Tibial artery (tissue), 4 donors: ENCODE results near the gene CACUL1.

Experiments used
- DNase-seq, 2 donors: peaks; one replicate each; pipeline ENCODE4 v3.0.0-alpha.2; 2019
- H3K27ac ChIP-seq, 2 donors: fragments of 200-600 bp; sonication (generic) in 1 of 2; 1 replicate in 1 of 2; 2 replicates in 1 of 2; pipeline ENCODE4 v1.5.1; 2018 to 2019; ENCODE audit warnings: mild to moderate bottlenecking in 1 of 2
- H3K27me3 ChIP-seq, 2 donors: fragments of 200-600 bp; sonication (generic) in 1 of 2; one replicate each; pipeline versions ENCODE4 v1.5.1 to v1.6.0; 2016 to 2019
- H3K36me3 ChIP-seq, 3 donors: fragments of 200-600 bp; sonication (generic) in 2 of 3; one replicate each; pipeline ENCODE4 v1.5.1; 2016 to 2019; ENCODE audit warnings: mild to moderate bottlenecking in 2 of 3
- H3K4me1 ChIP-seq, 4 donors: fragments of 200-600 bp; sonication (generic) in 2 of 4; 1 replicate in 3 of 4; 2 replicates in 1 of 4; pipeline ENCODE4 v1.5.1; 2016 to 2019
- H3K4me3 ChIP-seq, 2 donors: fragments of 200-600 bp; sonication (generic) in 1 of 2; 1 replicate in 1 of 2; 2 replicates in 1 of 2; pipeline ENCODE4 v1.5.1; 2018 to 2019; ENCODE audit warnings: mild to moderate bottlenecking in 2 of 2
- H3K9me3 ChIP-seq, 3 donors: fragments of 200-600 bp; sonication (generic) in 1 of 3; one replicate each; pipeline ENCODE4 v1.5.1; 2016 to 2019
- intact Hi-C: fragments of 100-400 bp; cut with DNase I; formaldehyde crosslinking; loops from one replicate; pipeline ENCODE4 v1.15.0; 2023; ENCODE audit warnings: low total_unique reads
- TF ChIP-seq, protein P1 (sequence below), 2 experiments: fragments of 200-600 bp in 1 of 2; fragments of 450-650 bp in 1 of 2; IDR thresholded peaks; one replicate each; pipeline ENCODE4 v1.5.1; 2017 to 2019; ENCODE audit warnings: antibody characterized with exemption in 2 of 2, mild to moderate bottlenecking in 1 of 2, moderate library complexity in 1 of 2

Gene CACUL1

DNA sequence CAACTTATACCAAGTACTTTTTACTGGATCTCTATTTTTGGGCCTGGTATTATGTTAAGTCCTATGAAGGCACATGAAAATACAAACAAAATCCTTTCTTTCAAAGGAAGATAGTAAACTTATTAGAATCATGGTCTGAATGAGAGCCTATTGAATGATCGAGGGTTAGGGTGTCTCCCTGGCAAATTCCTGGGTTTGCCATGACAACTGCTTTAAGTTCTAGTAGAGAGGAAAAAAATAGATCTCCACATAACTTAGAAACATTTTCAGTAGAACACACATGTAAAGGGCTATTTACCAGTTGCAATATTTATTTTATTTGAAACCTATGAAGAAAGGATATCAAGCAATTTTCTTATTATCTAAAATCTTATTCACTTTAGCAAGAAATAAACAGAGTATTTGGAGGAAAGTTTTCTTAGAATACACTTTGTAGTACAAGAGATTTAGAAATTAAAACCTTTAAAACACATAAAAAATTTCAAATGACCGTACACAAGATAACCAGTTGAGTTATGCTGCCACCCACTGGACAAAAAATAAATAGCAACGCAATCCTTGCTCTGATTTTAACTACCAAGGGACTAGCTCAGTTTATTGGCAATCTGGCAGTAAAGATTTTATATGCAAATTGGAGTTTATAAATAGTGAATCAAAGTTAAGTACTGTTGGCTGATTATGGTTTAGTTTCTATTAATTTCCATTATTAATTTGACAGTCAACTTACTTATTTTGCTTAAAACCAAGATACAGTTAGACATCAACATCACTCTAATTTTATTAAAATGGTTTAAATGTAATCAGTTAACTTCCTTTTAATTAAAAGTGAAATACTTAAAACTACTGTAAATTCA, 33.9 kb downstream of the CACUL1 start:
- no peak overlapping the region for H3K27ac ChIP-seq
- peaks cover 0 to 5% (median 5%) of the 10 kb centered on the region in 3 donors for H3K36me3 ChIP-seq
- DNase-seq, result peak in 1 of 2 donors; percentile 67
- TF ChIP-seq, protein P1, sequence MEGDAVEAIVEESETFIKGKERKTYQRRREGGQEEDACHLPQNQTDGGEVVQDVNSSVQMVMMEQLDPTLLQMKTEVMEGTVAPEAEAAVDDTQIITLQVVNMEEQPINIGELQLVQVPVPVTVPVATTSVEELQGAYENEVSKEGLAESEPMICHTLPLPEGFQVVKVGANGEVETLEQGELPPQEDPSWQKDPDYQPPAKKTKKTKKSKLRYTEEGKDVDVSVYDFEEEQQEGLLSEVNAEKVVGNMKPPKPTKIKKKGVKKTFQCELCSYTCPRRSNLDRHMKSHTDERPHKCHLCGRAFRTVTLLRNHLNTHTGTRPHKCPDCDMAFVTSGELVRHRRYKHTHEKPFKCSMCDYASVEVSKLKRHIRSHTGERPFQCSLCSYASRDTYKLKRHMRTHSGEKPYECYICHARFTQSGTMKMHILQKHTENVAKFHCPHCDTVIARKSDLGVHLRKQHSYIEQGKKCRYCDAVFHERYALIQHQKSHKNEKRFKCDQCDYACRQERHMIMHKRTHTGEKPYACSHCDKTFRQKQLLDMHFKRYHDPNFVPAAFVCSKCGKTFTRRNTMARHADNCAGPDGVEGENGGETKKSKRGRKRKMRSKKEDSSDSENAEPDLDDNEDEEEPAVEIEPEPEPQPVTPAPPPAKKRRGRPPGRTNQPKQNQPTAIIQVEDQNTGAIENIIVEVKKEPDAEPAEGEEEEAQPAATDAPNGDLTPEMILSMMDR (IDR thresholded peaks at IDR 0.05), result peak; percentile 77 to 79
- no peaks in the 10 kb centered on the region for H3K9me3 ChIP-seq
- H3K27me3 ChIP-seq, result no peaks in the 10 kb centered on the region
- peaks cover 0 to 21% (median 13%) of the 10 kb centered on the region in 4 donors for H3K4me1 ChIP-seq
- intact Hi-C loops, result loop anchor here (2.0 kb wide), 1 partner anchor 152 kb away; no protein-coding TSS in a partner anchor
- no peak overlapping the region for H3K4me3 ChIP-seq

DNA sequence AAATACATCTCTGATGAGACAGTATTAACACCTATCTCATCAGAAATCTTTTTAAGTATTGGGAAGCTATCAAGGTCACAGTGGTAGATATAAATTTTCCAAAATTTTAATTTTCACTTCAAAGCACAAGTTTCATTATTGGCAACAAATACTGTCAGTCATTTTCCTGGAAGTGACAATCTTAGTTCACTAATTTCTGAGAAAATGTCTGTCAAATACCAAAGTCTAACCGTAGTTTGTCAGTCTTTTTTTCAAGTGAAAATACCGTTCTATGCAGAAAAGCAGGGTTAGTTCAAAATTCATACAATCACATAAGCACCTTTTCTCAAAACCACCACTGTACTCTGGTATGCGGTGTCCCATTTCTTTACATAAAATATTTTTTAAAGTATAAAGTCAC, 40.4 kb downstream of the CACUL1 start:
- Histone ChIP-seq H3K9me3 (no peaks in the 10 kb centered on the region), H3K4me3 (no peak overlapping the region), H3K27me3 (no peaks in the 10 kb centered on the region), H3K36me3 (peaks cover 0 to 19% (median 11%) of the 10 kb centered on the region in 3 donors), H3K4me1 (peaks cover 0 to 2% (median under 1%) of the 10 kb centered on the region in 4 donors), H3K27ac (no peak overlapping the region)
- intact Hi-C loops, result no loop called here
- TF ChIP-seq, protein P1 (IDR thresholded peaks at IDR 0.05), result no peak
- DNase-seq, result no peak

DNA sequence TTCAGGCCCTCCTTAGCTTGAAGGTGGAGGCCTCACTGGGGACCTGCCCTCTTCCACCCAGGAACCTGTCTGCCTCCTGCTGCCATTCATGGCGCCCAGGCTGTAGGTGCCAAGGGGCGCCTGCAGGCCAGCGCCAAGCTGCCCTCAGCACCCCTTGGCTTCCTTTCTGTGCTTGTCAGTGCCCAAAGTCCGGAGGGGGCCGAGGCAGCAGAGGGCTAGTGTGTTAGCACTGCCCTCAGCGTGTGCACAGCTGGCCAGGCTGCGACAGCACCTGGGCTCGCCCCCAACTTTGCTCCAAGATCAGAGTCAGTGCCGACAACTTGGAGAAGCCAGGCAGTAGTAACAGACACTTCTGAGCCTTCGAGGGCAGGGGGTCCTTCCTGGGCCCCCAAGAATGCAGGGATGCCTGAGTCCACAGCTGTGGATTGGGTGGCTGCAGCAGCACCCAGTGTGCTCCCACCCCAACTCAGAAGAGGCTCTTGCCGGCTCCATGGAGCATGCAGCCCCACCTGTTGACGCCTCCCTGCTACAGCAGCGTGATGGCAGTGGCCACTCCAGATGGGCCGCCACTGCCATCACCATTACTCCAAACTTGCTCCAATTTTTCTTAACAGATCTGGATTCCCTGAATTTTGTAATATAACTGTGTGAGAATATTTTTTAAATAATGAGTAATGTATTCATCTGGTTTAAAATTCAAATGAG, 41.7 kb downstream of the CACUL1 start:
- H3K4me1 ChIP-seq, result no peaks in the 10 kb centered on the region
- peaks cover 0 to 17% (median 11%) of the 10 kb centered on the region in 3 donors for H3K36me3 ChIP-seq
- intact Hi-C loops, result no loop called here
- no peaks in the 10 kb centered on the region for H3K27me3 ChIP-seq
- H3K27ac ChIP-seq, result no peak overlapping the region
- TF ChIP-seq, protein P1 (IDR thresholded peaks at IDR 0.05), result no peak
- no peaks in the 10 kb centered on the region for H3K9me3 ChIP-seq
- H3K4me3 ChIP-seq, result no peak overlapping the region
- DNase-seq, result no peak

- intact Hi-C loops, result no loop called here
- TF ChIP-seq, protein P1 (IDR thresholded peaks at IDR 0.05), result no peak
- Histone ChIP-seq H3K9me3 (no peaks in the 10 kb centered on the region), H3K27me3 (no peaks in the 10 kb centered on the region), H3K36me3 (peaks cover 0 to 14% (median 11%) of the 10 kb centered on the region in 3 donors), H3K4me3 (no peak overlapping the region), H3K27ac (no peak overlapping the region), H3K4me1 (peaks cover 0 to 8% (median 0%) of the 10 kb centered on the region in 4 donors)
- DNase-seq, result no peak
Measured at GRCh38 chr10:118712080-118712479, 42.7 kb downstream of the CACUL1 start.

GRCh38 chr10:118710487-118710886, 44.3 kb downstream of the CACUL1 start:
- peaks cover 0 to 16% (median 0%) of the 10 kb centered on the region in 4 donors for H3K4me1 ChIP-seq
- no peak overlapping the region for H3K27ac ChIP-seq
- TF ChIP-seq, protein P1 (IDR thresholded peaks at IDR 0.05), result no peak

More at GRCh38 chr10:118710487-118710886, 44.3 kb downstream of the CACUL1 start:
- Histone ChIP-seq H3K27me3 (no peaks in the 10 kb centered on the region), H3K9me3 (no peaks in the 10 kb centered on the region), H3K36me3 (peaks cover 0 to 14% (median 5%) of the 10 kb centered on the region in 3 donors), H3K4me3 (no peak overlapping the region)
- DNase-seq, result no peak
- intact Hi-C loops, result no loop called here
